HG03045 (cell line): Measurements from ENCODE around the gene SRPRA.
"Not testable (repeated sequence)": the region's sequence is repeated elsewhere in the genome, so short reads cannot be mapped to it uniquely, and the experiment has no call there.

Experiments used
- ATAC-seq: cut with Tn5 transposase; IDR thresholded peaks from one replicate; pipeline ENCODE4 v1.9.1; 2021; ENCODE audit warnings: mild to moderate bottlenecking, moderate library complexity; ENCODE audit not compliant: unreplicated experiment

Gene SRPRA

GRCh38 chr11:126284829-126285228, 16.1 kb upstream of the SRPRA start:
- peak; percentile 49 for ATAC-seq

- ATAC-seq, result peak; percentile 68
These were observed 14.3 kb upstream of the SRPRA start, which contains the start of gene TIRAP for GRCh38 chr11:126282736-126283591. Gene TIRAP, plus strand, starts transcription at chr11:126283093. Its CDS starts 7,802 bp downstream, at chr11:126290895.

GRCh38 chr11:126282361-126282735, 13.7 kb upstream of the SRPRA start:
- peak; percentile 31 for ATAC-seq

GRCh38 chr11:126281666-126282175, 13.0 kb upstream of the SRPRA start:
- no peak for ATAC-seq

- ATAC-seq, result no peak
These were observed 12.6 kb upstream of the SRPRA start for GRCh38 chr11:126281245-126281644.

- no peak for ATAC-seq
These were observed 11.9 kb upstream of the SRPRA start for GRCh38 chr11:126280595-126280994.

GRCh38 chr11:126279191-126279590, 10.5 kb upstream of the SRPRA start:
- no peak for ATAC-seq

GRCh38 chr11:126277780-126278179, 9.1 kb upstream of the SRPRA start:
- ATAC-seq, result no peak

- ATAC-seq, result no peak
These were observed 8.6 kb upstream of the SRPRA start for GRCh38 chr11:126277322-126277721.

- ATAC-seq, result peak; percentile 5
These were observed 361 bp downstream of the SRPRA start for GRCh38 chr11:126268361-126268707.

GRCh38 chr11:126267650-126268049, 1.0 kb downstream of the SRPRA start:
- ATAC-seq, result no peak

GRCh38 chr11:126265811-126266210, 2.9 kb downstream of the SRPRA start:
- no peak for ATAC-seq

GRCh38 chr11:126263489-126263888, 5.2 kb downstream of the SRPRA start:
- no peak for ATAC-seq

- no peak for ATAC-seq
These were observed 6.5 kb downstream of the SRPRA start for GRCh38 chr11:126262216-126262615.

- no peak for ATAC-seq
These were observed 10.9 kb downstream of the SRPRA start for GRCh38 chr11:126257764-126258163.

- ATAC-seq, result no peak
These were observed 11.6 kb downstream of the SRPRA start for GRCh38 chr11:126257144-126257543.

GRCh38 chr11:126256216-126256615, 12.5 kb downstream of the SRPRA start:
- no peak for ATAC-seq

- ATAC-seq, result not testable (repeated sequence)
These were observed 13.2 kb downstream of the SRPRA start for GRCh38 chr11:126255507-126255906.

GRCh38 chr11:126254819-126255218, 13.9 kb downstream of the SRPRA start:
- ATAC-seq, result no peak

GRCh38 chr11:126253265-126253664, 15.4 kb downstream of the SRPRA start:
- ATAC-seq, result no peak

GRCh38 chr11:126246636-126247035, 22.1 kb downstream of the SRPRA start:
- no peak for ATAC-seq

GRCh38 chr11:126233391-126233790, 35.3 kb downstream of the SRPRA start:
- ATAC-seq, result no peak

GRCh38 chr11:126232683-126233082, 36.0 kb downstream of the SRPRA start:
- no peak for ATAC-seq
